ENCODE results near the gene LBR.
"Not testable (repeated sequence)": the region's sequence is repeated elsewhere in the genome, so short reads cannot be mapped to it uniquely, and the experiment has no call there.

The LBR gene

GRCh38 chr1:225407755-225408154 is 20.1 kb downstream of the LBR start:
- DNase-seq (ENCODE audit: low spot score), result no peak
- no peak for TF ChIP-seq CTCF (IDR thresholded peaks at IDR 0.05; ENCODE audit: borderline replicate concordance, control extremely low read depth, extremely low read depth, insufficient read depth, missing control alignments)
- in situ Hi-C loops (cut with MboI; ENCODE audit: low sequenced_read_pairs, unreplicated experiment), result no loop called here

GRCh38 chr1:225406976-225407725 is 20.7 kb downstream of the LBR start:
- in situ Hi-C loops (cut with MboI; ENCODE audit: low sequenced_read_pairs, unreplicated experiment), result no loop called here
- DNase-seq (ENCODE audit: low spot score), result no peak
- TF ChIP-seq CTCF (IDR thresholded peaks at IDR 0.05; ENCODE audit: borderline replicate concordance, control extremely low read depth, extremely low read depth, insufficient read depth, missing control alignments), result no peak

GRCh38 chr1:225400968-225401367 is 26.9 kb downstream of the LBR start:
- no peak for DNase-seq (ENCODE audit: low spot score)
- TF ChIP-seq CTCF (IDR thresholded peaks at IDR 0.05; ENCODE audit: borderline replicate concordance, control extremely low read depth, extremely low read depth, insufficient read depth, missing control alignments), result no peak
- in situ Hi-C loops (cut with MboI; ENCODE audit: low sequenced_read_pairs, unreplicated experiment), result no loop called here

GRCh38 chr1:225396357-225396756 is 31.5 kb downstream of the LBR start:
- no peak for DNase-seq (ENCODE audit: low spot score)
- in situ Hi-C loops (cut with MboI; ENCODE audit: low sequenced_read_pairs, unreplicated experiment), result no loop called here
- TF ChIP-seq CTCF (IDR thresholded peaks at IDR 0.05; ENCODE audit: borderline replicate concordance, control extremely low read depth, extremely low read depth, insufficient read depth, missing control alignments), result no peak

- in situ Hi-C loops (cut with MboI; ENCODE audit: low sequenced_read_pairs, unreplicated experiment), result no loop called here
- no peak for DNase-seq (ENCODE audit: low spot score)
- no peak for TF ChIP-seq CTCF (IDR thresholded peaks at IDR 0.05; ENCODE audit: borderline replicate concordance, control extremely low read depth, extremely low read depth, insufficient read depth, missing control alignments)
Observed at GRCh38 chr1:225389843-225390242, 38.0 kb downstream of the LBR start.

GRCh38 chr1:225388372-225388771 is 39.5 kb downstream of the LBR start:
- in situ Hi-C loops (cut with MboI; ENCODE audit: low sequenced_read_pairs, unreplicated experiment), result no loop called here
- DNase-seq (ENCODE audit: low spot score), result no peak
- no peak for TF ChIP-seq CTCF (IDR thresholded peaks at IDR 0.05; ENCODE audit: borderline replicate concordance, control extremely low read depth, extremely low read depth, insufficient read depth, missing control alignments)

GRCh38 chr1:225386860-225387259 is 41.0 kb downstream of the LBR start:
- in situ Hi-C loops (cut with MboI; ENCODE audit: low sequenced_read_pairs, unreplicated experiment), result not testable (repeated sequence)

More at GRCh38 chr1:225386860-225387259, 41.0 kb downstream of the LBR start:
- DNase-seq (ENCODE audit: low spot score), result not testable (repeated sequence)
